Neural progenitor cell (in vitro differentiated cells): ENCODE results near the gene RGS1.

Experiments
- CTCF ChIP-seq: fragments of 200-600 bp; sonication (generic); IDR thresholded peaks from 2 replicates; pipeline ENCODE4 v1.5.1; 2017; ENCODE audit warnings: antibody characterized with exemption, mild to moderate bottlenecking
- EZH2 ChIP-seq: fragments of 200-600 bp; sonication (generic); IDR thresholded peaks from 2 replicates; pipeline ENCODE4 v1.6.1; 2017; ENCODE audit warnings: antibody characterized with exemption, mild to moderate bottlenecking, moderate library complexity
- EZH2phosphoT487 ChIP-seq: fragments of 200-600 bp; sonication (generic); IDR thresholded peaks from 2 replicates; pipeline ENCODE4 v1.6.1; 2017; ENCODE audit warnings: antibody characterized with exemption

GRCh38 chr1:192547501-192547900, 28.1 kb upstream of the RGS1 start:
- TF ChIP-seq EZH2phosphoT487 (no peak), CTCF (no peak), EZH2 (no peak)
